Upper lobe of left lung (tissue), 4 donors: ENCODE measurements around the gene APOL6.

Experiments used
- CTCF ChIP-seq, 6 experiments: fragments of 450-650 bp in 4 of 6; fragments of 200-600 bp in 2 of 6; sonication (generic) in 2 of 6; IDR thresholded peaks; one replicate each; pipeline ENCODE4 v1.5.1; 2016 to 2019; ENCODE audit warnings: antibody characterized with exemption in 6 of 6
- EP300 ChIP-seq, 4 donors: sonication (generic); formaldehyde crosslinking; IDR thresholded peaks; one replicate each; pipeline ENCODE4 v1.5.1; 2017; ENCODE audit warnings: antibody characterized with exemption in 4 of 4, control low read depth in 2 of 4
- POLR2A ChIP-seq, 4 donors: fragments of 450-650 bp; IDR thresholded peaks; one replicate each; pipeline ENCODE4 v1.5.1; 2016 to 2017; ENCODE audit warnings: antibody characterized with exemption in 4 of 4, mild to moderate bottlenecking in 2 of 4
- POLR2AphosphoS5 ChIP-seq, 2 donors: sonication (generic); formaldehyde crosslinking; IDR thresholded peaks; one replicate each; pipeline ENCODE4 v1.5.1; 2017; ENCODE audit warnings: antibody characterized with exemption in 2 of 2

GRCh38 chr22:35601013-35601580 is 47.1 kb upstream of the APOL6 start:
- no peak for TF ChIP-seq CTCF (IDR thresholded peaks at IDR 0.05)
- no peak for TF ChIP-seq POLR2A (IDR thresholded peaks at IDR 0.05)
- TF ChIP-seq POLR2AphosphoS5 (IDR thresholded peaks at IDR 0.05): no peak
- no peak for TF ChIP-seq EP300 (IDR thresholded peaks at IDR 0.05)
